B cell (primary cell): ENCODE results near the gene CLCN1. TPM values are rescaled to one million over a fixed set of nuclear protein-coding genes. Genes with fewer than 3 reads are reported as not detected.

Experiments
- ATAC-seq: fragments of 200-7000 bp; cut with Tn5 transposase; one replicate; pipeline ENCODE4 v1.10.0; 2021; ENCODE audit warnings: low read depth, mild to moderate bottlenecking, moderate number of reproducible peaks, moderate library complexity
- CTCF ChIA-PET: fragments of 350-600 bp; sonication (Branson Sonifier 250); formaldehyde crosslinking; loops from one replicate; lab custom pipeline; 2021; ENCODE audit warnings: antibody characterized with exemption, inconsistent platforms; lab: Charles Lee
- POLR2A ChIA-PET: fragments of 350-600 bp; sonication (Branson Sonifier 250); formaldehyde crosslinking; loops from one replicate; lab custom pipeline; 2021; ENCODE audit warnings: antibody characterized with exemption; lab: Charles Lee
- DNase-seq: peaks from one replicate; pipeline ENCODE4 v3.0.0; 2013
- H2AFZ ChIP-seq: 2 replicates; pipeline ENCODE4 v1.6.1; 2012; ENCODE audit warnings: mild to moderate bottlenecking, low read depth, low read length; ENCODE audit not compliant: insufficient read depth, poor library complexity, severe bottlenecking
- H3K27ac ChIP-seq, 2 donors: 1 replicate in 1 of 2; 2 replicates in 1 of 2; pipeline ENCODE4 v1.5.1; 2012 to 2013; ENCODE audit warnings: low read length in 2 of 2, mild to moderate bottlenecking in 2 of 2, moderate library complexity in 1 of 2
- H3K27me3 ChIP-seq, 4 experiments: fragments of 200-600 bp in 1 of 4; sonication (generic) in 1 of 4; replicated peaks in 1 of 4; 1 replicate in 2 of 4; 2 replicates in 2 of 4; pipeline versions ENCODE4 v1.6.1 to v1.7.0; 2013 to 2016; ENCODE audit warnings: low read length in 3 of 4, mild to moderate bottlenecking in 2 of 4, mixed read lengths in 1 of 4, moderate library complexity in 1 of 4; ENCODE audit not compliant: insufficient read depth in 4 of 4, control insufficient read depth in 3 of 4; ENCODE audit errors: control extremely low read depth in 1 of 4
- H3K36me3 ChIP-seq, 2 experiments: replicated peaks in 1 of 2; 1 replicate in 1 of 2; 2 replicates in 1 of 2; pipeline versions ENCODE4 v1.6.1 to v1.7.1; 2013; ENCODE audit warnings: low read length in 1 of 2; ENCODE audit not compliant: insufficient read depth in 2 of 2, control insufficient read depth in 1 of 2; ENCODE audit errors: control extremely low read depth in 1 of 2, extremely low read depth in 1 of 2
- H3K4me1 ChIP-seq, 2 donors: fragments of 200-600 bp in 1 of 2; sonication (generic) in 1 of 2; 1 replicate in 1 of 2; 2 replicates in 1 of 2; pipeline versions ENCODE4 v1.5.1 to v1.6.1; 2013 to 2017; ENCODE audit warnings: low read length in 2 of 2; ENCODE audit not compliant: control insufficient read depth in 2 of 2, insufficient read depth in 2 of 2
- H3K4me2 ChIP-seq: replicated peaks from 2 replicates; pipeline ENCODE3; 2012; ENCODE audit warnings: mild to moderate bottlenecking, low read depth, low read length; ENCODE audit not compliant: poor library complexity, severe bottlenecking
- H3K4me3 ChIP-seq, 5 experiments: fragments of 200-600 bp in 1 of 5; sonication (generic) in 1 of 5; 1 replicate in 3 of 5; 2 replicates in 2 of 5; pipeline versions ENCODE4 v1.5.1 to v1.7.0; 2011 to 2016; ENCODE audit warnings: low read length in 4 of 5, mild to moderate bottlenecking in 4 of 5, low read depth in 2 of 5, control low read depth in 1 of 5, moderate library complexity in 1 of 5; ENCODE audit not compliant: insufficient read depth in 1 of 5; ENCODE audit errors: control extremely low read depth in 1 of 5, extremely low read depth in 1 of 5
- H3K79me2 ChIP-seq: fragments of 200-600 bp; sonication (generic); one replicate; pipeline ENCODE4 v1.6.0; 2016; ENCODE audit warnings: low read length; ENCODE audit not compliant: control insufficient read depth, insufficient read depth
- H3K9ac ChIP-seq: fragments of 200-600 bp; sonication (generic); 2 replicates; pipeline ENCODE4 v1.6.1; 2017; ENCODE audit warnings: mild to moderate bottlenecking, low read length, moderate library complexity
- H3K9me3 ChIP-seq, 3 donors: one replicate each; pipeline versions ENCODE4 v1.6.1 to v1.7.1; 2013; ENCODE audit warnings: low read length in 2 of 3; ENCODE audit not compliant: control insufficient read depth in 2 of 3, insufficient read depth in 1 of 3; ENCODE audit errors: control extremely low read depth in 1 of 3
- H4K20me1 ChIP-seq: 2 replicates; pipeline ENCODE4 v1.6.0; 2012; ENCODE audit warnings: mild to moderate bottlenecking, low read length; ENCODE audit not compliant: insufficient read depth, control insufficient read depth, poor library complexity, severe bottlenecking
- H3K27ac Mint-ChIP-seq: one replicate; pipeline ENCODE4 v1.8.0; 2021; ENCODE audit warnings: mixed read lengths
- H3K27me3 Mint-ChIP-seq: one replicate; pipeline ENCODE4 v1.8.0; 2021; ENCODE audit warnings: mixed read lengths
- H3K4me1 Mint-ChIP-seq: one replicate; pipeline ENCODE4 v1.8.0; 2021; ENCODE audit warnings: mixed read lengths
- H3K4me3 Mint-ChIP-seq: one replicate; pipeline ENCODE4 v1.8.0; 2021; ENCODE audit warnings: mixed read lengths
- H3K9me3 Mint-ChIP-seq: one replicate; pipeline ENCODE4 v1.8.0; 2022; ENCODE audit warnings: mixed read lengths; ENCODE audit not compliant: insufficient read depth
- EZH2 ChIP-seq: IDR thresholded peaks from 2 replicates; pipeline ENCODE4 v1.6.1; 2012; ENCODE audit warnings: borderline replicate concordance, low read depth, mild to moderate bottlenecking, moderate library complexity, low read length; ENCODE audit not compliant: insufficient read depth, poor library complexity, severe bottlenecking
- WGBS: methylation state at CpG from one replicate; pipeline ENCODE4 v1.1.5; 2013; ENCODE audit warnings: missing lambda C conversion rate; ENCODE audit not compliant: insufficient coverage; 5-methylcytosine and 5-hydroxymethylcytosine counted together
- intact Hi-C: fragments of 100-400 bp; cut with micrococcal nuclease; formaldehyde crosslinking; loops from one replicate; pipeline ENCODE4 v1.10.0; 2022
- polyA plus RNA-seq: library from polyadenylated mRNA; depleted of rRNA; stranded (reverse); fragments of >200 nt; gene quantifications from 2 replicates; pipeline ENCODE4 v1.2.3, GENCODE V29; 2012
- total RNA-seq, 2 donors: library from RNA; stranded (reverse); fragments of 120-200 nt in 1 of 2; gene quantifications; 1 replicate in 1 of 2; 2 replicates in 1 of 2; pipeline versions ENCODE4 v1.2.3 to v1.2.4, GENCODE V29; 2013 to 2022
- TF ChIP-seq, protein P1 (sequence below): fragments of 200-600 bp; IDR thresholded peaks from one replicate; pipeline ENCODE4 v1.8.0; 2022; ENCODE audit warnings: antibody characterized with exemption, mild to moderate bottlenecking

The CLCN1 gene
- total and polyA plus RNA-seq, 2 donors (not counting 1 experiment from before 2014, with no cell fraction given) = not detected

- no peaks in the 10 kb centered on the region for H3K36me3 ChIP-seq
- ChIA-PET POLR2A (no interaction called here), CTCF (no interaction called here)
- no peaks in the 10 kb centered on the region for H3K9me3 ChIP-seq
- no peak for TF ChIP-seq EZH2
- TF ChIP-seq, protein P1, sequence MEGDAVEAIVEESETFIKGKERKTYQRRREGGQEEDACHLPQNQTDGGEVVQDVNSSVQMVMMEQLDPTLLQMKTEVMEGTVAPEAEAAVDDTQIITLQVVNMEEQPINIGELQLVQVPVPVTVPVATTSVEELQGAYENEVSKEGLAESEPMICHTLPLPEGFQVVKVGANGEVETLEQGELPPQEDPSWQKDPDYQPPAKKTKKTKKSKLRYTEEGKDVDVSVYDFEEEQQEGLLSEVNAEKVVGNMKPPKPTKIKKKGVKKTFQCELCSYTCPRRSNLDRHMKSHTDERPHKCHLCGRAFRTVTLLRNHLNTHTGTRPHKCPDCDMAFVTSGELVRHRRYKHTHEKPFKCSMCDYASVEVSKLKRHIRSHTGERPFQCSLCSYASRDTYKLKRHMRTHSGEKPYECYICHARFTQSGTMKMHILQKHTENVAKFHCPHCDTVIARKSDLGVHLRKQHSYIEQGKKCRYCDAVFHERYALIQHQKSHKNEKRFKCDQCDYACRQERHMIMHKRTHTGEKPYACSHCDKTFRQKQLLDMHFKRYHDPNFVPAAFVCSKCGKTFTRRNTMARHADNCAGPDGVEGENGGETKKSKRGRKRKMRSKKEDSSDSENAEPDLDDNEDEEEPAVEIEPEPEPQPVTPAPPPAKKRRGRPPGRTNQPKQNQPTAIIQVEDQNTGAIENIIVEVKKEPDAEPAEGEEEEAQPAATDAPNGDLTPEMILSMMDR = no peak
- no peak overlapping the region for H3K4me2 ChIP-seq
- no peak overlapping the region for H3K9ac ChIP-seq
- Mint-ChIP-seq H3K9me3 (no peaks in the 10 kb centered on the region), H3K4me3 (no peak overlapping the region), H3K27me3 (no peaks in the 10 kb centered on the region), H3K27ac (no peak overlapping the region), H3K4me1 (peaks cover 18% of the 10 kb centered on the region)
- H3K27ac ChIP-seq = no peak overlapping the region
- DNase-seq (no peak), ATAC-seq (no peak)
- H3K79me2 ChIP-seq = no peaks in the 10 kb centered on the region
- H3K27me3 ChIP-seq = peaks cover 0 to 2% (median 0%) of the 10 kb centered on the region in 4 experiments
- H2AFZ ChIP-seq = no peak overlapping the region
- H3K4me1 ChIP-seq = peaks cover 7 to 12% of the 10 kb centered on the region in 2 donors
- WGBS = 84% methylated on average over 7 of the region's 9 CpGs
- H3K4me3 ChIP-seq = no peak overlapping the region
- intact Hi-C loops = loop anchor here (10.0 kb wide), 1 partner anchor 54 kb away; no protein-coding TSS in a partner anchor
- no peaks in the 10 kb centered on the region for H4K20me1 ChIP-seq
Observed at GRCh38 chr7:143320620-143321019, 4.7 kb downstream of the CLCN1 start.

DNA sequence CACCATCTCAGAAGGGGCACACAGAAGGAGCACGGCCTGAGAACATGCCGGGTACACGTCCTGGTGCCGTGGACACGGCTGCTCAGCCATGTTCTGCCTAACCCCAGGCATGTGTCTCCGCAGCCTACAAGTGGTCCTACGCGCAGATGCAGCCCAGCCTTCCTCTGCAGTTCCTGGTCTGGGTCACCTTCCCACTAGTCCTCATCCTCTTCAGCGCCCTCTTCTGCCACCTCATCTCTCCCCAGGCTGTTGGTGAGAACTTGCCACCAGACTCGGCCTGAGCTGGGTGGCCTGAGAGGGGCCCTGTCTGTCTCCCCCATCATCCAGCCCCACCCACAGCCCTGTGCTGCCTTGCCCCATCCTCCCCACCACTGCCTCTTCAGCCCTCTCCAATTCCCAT, 5.3 kb downstream of the CLCN1 start:
- CTCF ChIA-PET = interaction anchor here (0.9 kb wide), 1 partner anchor 8 kb away, joined by 3 read pairs; no protein-coding TSS in a partner anchor
- Histone ChIP-seq H3K27ac (no peak overlapping the region), H3K9ac (no peak overlapping the region), H3K4me1 (peaks cover 11 to 18% of the 10 kb centered on the region in 2 donors), H3K36me3 (no peaks in the 10 kb centered on the region), H3K79me2 (no peaks in the 10 kb centered on the region), H4K20me1 (no peaks in the 10 kb centered on the region), H3K4me3 (no peak overlapping the region), H3K9me3 (no peaks in the 10 kb centered on the region), H3K4me2 (no peak overlapping the region), H3K27me3 (peaks cover 0 to 2% (median 0%) of the 10 kb centered on the region in 4 experiments), H2AFZ (no peak overlapping the region)
- DNase-seq = no peak
- no peak for ATAC-seq
- Mint-ChIP-seq H3K4me1 (peaks cover 22% of the 10 kb centered on the region), H3K27ac (no peak overlapping the region), H3K27me3 (no peaks in the 10 kb centered on the region), H3K4me3 (no peak overlapping the region), H3K9me3 (no peaks in the 10 kb centered on the region)
- POLR2A ChIA-PET = no interaction called here
- WGBS = 95% methylated on average over 10 of the region's 10 CpGs
- intact Hi-C loops = loop anchor here (10.0 kb wide), 1 partner anchor 54 kb away; no protein-coding TSS in a partner anchor
- no peak for TF ChIP-seq EZH2
- TF ChIP-seq, protein P1 = no peak
